ENCODE data around the gene PRKN. TPM values are rescaled to one million over a fixed set of nuclear protein-coding genes. Genes with fewer than 3 reads are reported as not detected.

Gene PRKN
- total RNA-seq, 1 experiment from 2014 or later, result 2.0 TPM

DNA sequence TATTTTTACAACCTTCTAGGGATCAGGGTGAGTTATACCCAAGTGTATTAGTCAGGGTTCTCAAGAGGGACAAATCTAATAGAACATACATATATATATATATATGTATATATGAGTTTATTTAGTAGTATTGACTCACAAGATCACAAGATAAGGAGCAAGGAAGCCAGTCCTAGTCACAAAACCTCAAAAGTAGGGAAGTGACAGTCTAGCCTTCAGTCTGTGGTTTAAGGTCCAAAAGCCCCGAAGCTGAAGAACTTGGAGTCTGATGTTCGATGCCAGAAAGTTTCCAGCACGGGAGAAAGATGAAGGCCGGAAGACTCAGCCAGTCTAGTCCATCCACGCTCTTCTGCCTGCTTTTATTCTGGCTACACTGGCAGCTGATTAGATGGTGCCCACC, 821.0 kb downstream of the PRKN start:
- no peaks in the 10 kb centered on the region for H3K9me3 Mint-ChIP-seq
- Histone ChIP-seq H2BK5ac (ENCODE audit: insufficient read length, low read length) (no peak overlapping the region), H3K23ac (ENCODE audit: insufficient read length, low read depth, low read length) (no peak overlapping the region), H4K20me1 (ENCODE audit: control insufficient read depth, insufficient read depth, insufficient read length) (no peaks in the 10 kb centered on the region), H3K27ac (ENCODE audit: insufficient read length, low read depth, low read length) (no peak overlapping the region), H2BK120ac (ENCODE audit: low read depth, low read length, poor library complexity, severe bottlenecking) (no peak overlapping the region), H3K56ac (ENCODE audit: insufficient read length, low read depth, low read length) (no peak overlapping the region), H3K4me1 (ENCODE audit: insufficient read depth, low read length) (no peaks in the 10 kb centered on the region), H2AK5ac (ENCODE audit: insufficient read length, low read length) (no peak overlapping the region), H2BK12ac (ENCODE audit: insufficient read length, low read depth, low read length) (no peak overlapping the region), H3K9me3 (ENCODE audit: control insufficient read depth, low read depth, low read length) (no peaks in the 10 kb centered on the region), H3T11ph (ENCODE audit: low read length) (no peak overlapping the region), H3K9ac (ENCODE audit: extremely low read depth, insufficient read length, low read length) (no peak overlapping the region), H2AFZ (ENCODE audit: low read length) (no peak overlapping the region), H4K8ac (replicated peaks; ENCODE audit: insufficient read length, low read depth, low read length) (no peak overlapping the region), H2BK15ac (ENCODE audit: low read depth, low read length) (no peak overlapping the region), H4K5ac (ENCODE audit: insufficient read length, low read depth, low read length) (no peak overlapping the region), H3K18ac (ENCODE audit: insufficient read length, low read depth, low read length) (no peak overlapping the region), H2BK20ac (ENCODE audit: low read depth, low read length, poor library complexity, severe bottlenecking) (no peak overlapping the region), H3K4me2 (ENCODE audit: insufficient read depth, insufficient read length, low read length) (no peak overlapping the region), H3K79me2 (ENCODE audit: insufficient read depth, low read length) (no peaks in the 10 kb centered on the region), H3K23me2 (ENCODE audit: insufficient read length, low read depth, low read length, poor library complexity, severe bottlenecking) (no peaks in the 10 kb centered on the region), H4K91ac (ENCODE audit: insufficient read length, low read depth, low read length) (no peak overlapping the region), H3K4ac (ENCODE audit: low read depth, low read length) (no peak overlapping the region), H3K14ac (ENCODE audit: insufficient read depth, low read length) (no peak overlapping the region), H3K27me3 (ENCODE audit: insufficient read depth, low read length) (no peaks in the 10 kb centered on the region), H3K79me1 (ENCODE audit: insufficient read depth, low read depth, low read length, poor library complexity, severe bottlenecking) (no peaks in the 10 kb centered on the region)
- H3K27ac Mint-ChIP-seq, result no peak overlapping the region
- no peak overlapping the region for H3K4me3 Mint-ChIP-seq
- H3K27me3 Mint-ChIP-seq (ENCODE audit: low read depth), result no peaks in the 10 kb centered on the region; the same call in none of the 2 replicates
- H3K36me3 Mint-ChIP-seq (ENCODE audit: insufficient read depth in 1 of 3, low read depth in 3 of 3), result no peaks in the 10 kb centered on the region; a peak in 1 of 7 replicates
- WGBS (ENCODE audit: extremely low coverage, insufficient read length, low lambda C conversion rate), result no CpG with 5 or more reads among the region's 5 CpGs
- no peak for DNase-seq
- H3K4me1 Mint-ChIP-seq, result peaks cover 19 to 24% of the 10 kb centered on the region in 2 experiments
- TF ChIP-seq, protein P1, sequence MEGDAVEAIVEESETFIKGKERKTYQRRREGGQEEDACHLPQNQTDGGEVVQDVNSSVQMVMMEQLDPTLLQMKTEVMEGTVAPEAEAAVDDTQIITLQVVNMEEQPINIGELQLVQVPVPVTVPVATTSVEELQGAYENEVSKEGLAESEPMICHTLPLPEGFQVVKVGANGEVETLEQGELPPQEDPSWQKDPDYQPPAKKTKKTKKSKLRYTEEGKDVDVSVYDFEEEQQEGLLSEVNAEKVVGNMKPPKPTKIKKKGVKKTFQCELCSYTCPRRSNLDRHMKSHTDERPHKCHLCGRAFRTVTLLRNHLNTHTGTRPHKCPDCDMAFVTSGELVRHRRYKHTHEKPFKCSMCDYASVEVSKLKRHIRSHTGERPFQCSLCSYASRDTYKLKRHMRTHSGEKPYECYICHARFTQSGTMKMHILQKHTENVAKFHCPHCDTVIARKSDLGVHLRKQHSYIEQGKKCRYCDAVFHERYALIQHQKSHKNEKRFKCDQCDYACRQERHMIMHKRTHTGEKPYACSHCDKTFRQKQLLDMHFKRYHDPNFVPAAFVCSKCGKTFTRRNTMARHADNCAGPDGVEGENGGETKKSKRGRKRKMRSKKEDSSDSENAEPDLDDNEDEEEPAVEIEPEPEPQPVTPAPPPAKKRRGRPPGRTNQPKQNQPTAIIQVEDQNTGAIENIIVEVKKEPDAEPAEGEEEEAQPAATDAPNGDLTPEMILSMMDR (conservative IDR thresholded peaks at IDR 0.05), result no peak
